A549 (cell line): ENCODE results near the gene OLFM1.

ENCODE experiments used
- CBX2 ChIP-seq: fragments of 200-600 bp; sonication (generic); IDR thresholded peaks from 2 replicates; pipeline ENCODE4 v1.6.1; 2016; ENCODE audit warnings: low read depth, mild to moderate bottlenecking, borderline replicate concordance
- CTCF ChIP-seq: fragments of >200 bp; sonication (Bioruptor Twin); formaldehyde crosslinking; IDR thresholded peaks from 3 replicates; pipeline ENCODE4 v1.5.1; 2016
- E2F6 ChIP-seq: IDR thresholded peaks from 2 replicates; pipeline ENCODE4 v1.6.1; 2012; ENCODE audit warnings: low read depth, borderline replicate concordance
- ELK1 ChIP-seq: fragments of 150-350 bp; IDR thresholded peaks from 2 replicates; pipeline ENCODE4 v1.6.1; 2014; ENCODE audit warnings: low read depth, mild to moderate bottlenecking, low read length
- EP300 ChIP-seq, 2 experiments: fragments of >200 bp; sonication (Bioruptor Twin); formaldehyde crosslinking; IDR thresholded peaks; 2 replicates in 1 of 2; 3 replicates in 1 of 2; pipeline ENCODE4 v1.6.1; 2016 to 2017
- HMGXB4 ChIP-seq: fragments of 250-450 bp; sonication (Bioruptor Pico); IDR thresholded peaks from 2 replicates; pipeline ENCODE4 v1.5.0; 2021; ENCODE audit warnings: mild to moderate bottlenecking, moderate library complexity, borderline replicate concordance
- PBX3 ChIP-seq: IDR thresholded peaks from 2 replicates; pipeline ENCODE4 v1.6.1; 2012
- POLR2A ChIP-seq: IDR thresholded peaks from 2 replicates; pipeline ENCODE4 v1.6.1; 2012; ENCODE audit warnings: mild to moderate bottlenecking, low read length
- RAD21 ChIP-seq, 2 experiments: fragments of >200 bp in 1 of 2; sonication (Bioruptor Twin) in 1 of 2; formaldehyde crosslinking in 1 of 2; IDR thresholded peaks in 1 of 2; conservative IDR thresholded peaks in 1 of 2; 2 replicates in 1 of 2; 3 replicates in 1 of 2; pipeline ENCODE4 v1.6.1; 2012 to 2018; ENCODE audit warnings: inconsistent platforms in 1 of 2
- RFX5 ChIP-seq: fragments of 450-650 bp; IDR thresholded peaks from 2 replicates; pipeline ENCODE4 v1.7.1; 2014; ENCODE audit warnings: antibody characterized with exemption, mild to moderate bottlenecking, moderate library complexity
- SMC3 ChIP-seq: fragments of >200 bp; sonication (Bioruptor Twin); formaldehyde crosslinking; IDR thresholded peaks from 3 replicates; pipeline ENCODE4 v1.6.1; 2018; ENCODE audit warnings: inconsistent platforms
- TFCP2L1 ChIP-seq: fragments of 250-450 bp; sonication (Bioruptor Pico); IDR thresholded peaks from 2 replicates; pipeline ENCODE4 v1.5.0; 2021; ENCODE audit warnings: mild to moderate bottlenecking
- USF2 ChIP-seq: fragments of 450-650 bp; IDR thresholded peaks from 2 replicates; pipeline ENCODE4 v1.6.1; 2014; ENCODE audit warnings: antibody characterized with exemption

GRCh38 chr9:135123773-135124134 lies 36.3 kb downstream of the OLFM1 start:
- no peak for TF ChIP-seq POLR2A
- TF ChIP-seq SMC3 = no peak
- no peak for TF ChIP-seq EP300 (IDR thresholded peaks at IDR 0.05)
- TF ChIP-seq CTCF = no peak
- no peak for TF ChIP-seq HMGXB4 (CRISPR knock-in tag)
- no peak for TF ChIP-seq USF2
- TF ChIP-seq ELK1 = no peak
- no peak for TF ChIP-seq RAD21 (conservative IDR thresholded peaks at IDR 0.05 in 1 of 2, IDR thresholded peaks at IDR 0.05 in 1 of 2)
- no peak for TF ChIP-seq CBX2
- TF ChIP-seq TFCP2L1 (CRISPR knock-in tag) = no peak
- TF ChIP-seq E2F6 = no peak
- TF ChIP-seq RFX5 = no peak
- no peak for TF ChIP-seq PBX3
